Astrocyte (in vitro differentiated cells and primary cell): ENCODE measurements around the gene SMAD4. TPM values are rescaled to one million over a fixed set of nuclear protein-coding genes. Genes with fewer than 3 reads are reported as not detected.
"Not testable (repeated sequence)": the region's sequence is repeated elsewhere in the genome, so short reads cannot be mapped to it uniquely, and the experiment has no call there.

Source experiments
- DNase-seq: peaks from one replicate; pipeline ENCODE4 v3.0.0-alpha.2; 2010; ENCODE audit warnings: low read depth
- FAIRE-seq: peaks from 2 replicates; lab custom pipeline; 2011; peaks lifted over from hg19 to GRCh38; lab: Jason Lieb, UNC
- H2AFZ ChIP-seq: 2 replicates; pipeline ENCODE4 v1.6.0; 2012; ENCODE audit warnings: low read depth, low read length, inconsistent platforms
- H3K27ac ChIP-seq: 2 replicates; pipeline ENCODE4 v1.5.1; 2011; ENCODE audit warnings: low read depth, low read length, inconsistent platforms
- H3K27me3 ChIP-seq: 2 replicates; pipeline ENCODE4 v1.6.0; 2011; ENCODE audit warnings: low read length, inconsistent platforms; ENCODE audit not compliant: insufficient read depth
- H3K36me3 ChIP-seq: 2 replicates; pipeline ENCODE4 v1.5.1; 2011; ENCODE audit warnings: low read length, inconsistent platforms; ENCODE audit not compliant: insufficient read depth
- H3K4me1 ChIP-seq: 2 replicates; pipeline ENCODE4 v1.5.1; 2011; ENCODE audit warnings: low read length, inconsistent platforms; ENCODE audit not compliant: insufficient read depth
- H3K4me2 ChIP-seq: 2 replicates; pipeline ENCODE4 v1.6.0; 2012; ENCODE audit warnings: low read length, inconsistent platforms
- H3K4me3 ChIP-seq: 2 replicates; pipeline ENCODE4 v1.5.1; 2011; ENCODE audit warnings: low read depth, mild to moderate bottlenecking, low read length, inconsistent platforms; ENCODE audit not compliant: insufficient read depth
- H3K79me2 ChIP-seq: 2 replicates; pipeline ENCODE4 v1.6.0; 2012; ENCODE audit warnings: mild to moderate bottlenecking, low read length, inconsistent platforms; ENCODE audit not compliant: insufficient read depth
- H3K9ac ChIP-seq: 2 replicates; pipeline ENCODE4 v1.6.0; 2012; ENCODE audit warnings: mild to moderate bottlenecking, low read length, inconsistent platforms
- H3K9me3 ChIP-seq: 2 replicates; pipeline ENCODE4 v1.5.1; 2012; ENCODE audit warnings: low read depth, mild to moderate bottlenecking, low read length, inconsistent platforms; ENCODE audit not compliant: insufficient read depth
- H4K20me1 ChIP-seq: 2 replicates; pipeline ENCODE4 v1.6.0; 2012; ENCODE audit warnings: low read length, inconsistent platforms; ENCODE audit not compliant: insufficient read depth
- H3K27ac Mint-ChIP-seq: one replicate; pipeline ENCODE4 v1.8.0; 2021; ENCODE audit warnings: mild to moderate bottlenecking, mixed read lengths; ENCODE audit not compliant: unreplicated experiment
- H3K27me3 Mint-ChIP-seq: one replicate; pipeline ENCODE4 v1.8.0; 2021; ENCODE audit warnings: low read depth, mixed read lengths; ENCODE audit not compliant: unreplicated experiment
- H3K36me3 Mint-ChIP-seq: one replicate; pipeline ENCODE4 v1.8.0; 2021; ENCODE audit warnings: low read depth, mixed read lengths; ENCODE audit not compliant: unreplicated experiment
- H3K4me1 Mint-ChIP-seq: one replicate; pipeline ENCODE4 v1.8.0; 2021; ENCODE audit warnings: low read depth, mixed read lengths; ENCODE audit not compliant: unreplicated experiment
- H3K4me3 Mint-ChIP-seq: one replicate; pipeline ENCODE4 v1.8.0; 2021; ENCODE audit warnings: mild to moderate bottlenecking, moderate library complexity, mixed read lengths; ENCODE audit not compliant: unreplicated experiment
- H3K9me3 Mint-ChIP-seq: one replicate; pipeline ENCODE4 v1.8.0; 2021; ENCODE audit warnings: mild to moderate bottlenecking, mixed read lengths; ENCODE audit not compliant: unreplicated experiment
- EZH2 ChIP-seq: IDR thresholded peaks from 2 replicates; pipeline ENCODE4 v1.6.1; 2012; ENCODE audit warnings: mild to moderate bottlenecking, low read length, inconsistent platforms; ENCODE audit not compliant: insufficient read depth
- total RNA-seq: library from RNA; stranded (reverse); gene quantifications from 2 replicates; pipeline ENCODE4 v1.2.1, GENCODE V29; 2021
- TF ChIP-seq, protein P1 (sequence below): IDR thresholded peaks from 2 replicates; pipeline ENCODE4 v1.5.1; 2011; ENCODE audit warnings: low read depth, mild to moderate bottlenecking, inconsistent platforms, low read length, moderate library complexity; ENCODE audit not compliant: insufficient read depth

SMAD4 gene
- total RNA-seq, 1 donor from 2014 or later: 87.7 TPM

DNA sequence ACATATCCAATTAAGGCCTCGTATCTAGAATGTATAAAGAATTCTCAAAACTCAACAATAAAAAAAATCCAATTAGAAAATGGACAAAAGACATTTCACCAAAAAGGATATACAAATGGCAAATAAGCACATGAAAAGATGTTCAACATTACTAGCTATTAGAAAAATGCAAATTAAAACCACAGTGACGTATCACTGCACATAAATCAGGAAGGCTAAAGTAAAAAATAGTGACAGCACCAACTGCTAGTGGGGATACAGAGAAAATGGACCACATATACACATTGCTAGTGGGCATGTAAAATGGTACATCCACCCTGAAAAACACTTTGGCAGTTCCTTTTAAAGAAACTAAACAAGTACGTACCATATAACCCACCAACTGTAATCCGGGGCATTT, 59.7 kb downstream of the SMAD4 start:
- Mint-ChIP-seq H3K36me3 (peaks cover 18% of the 10 kb centered on the region), H3K27ac (no peak overlapping the region), H3K4me1 (no peaks in the 10 kb centered on the region), H3K27me3 (no peaks in the 10 kb centered on the region), H3K4me3 (no peak overlapping the region), H3K9me3 (peaks cover 4% of the 10 kb centered on the region)
- H3K36me3 ChIP-seq: peaks cover 13% of the 10 kb centered on the region
- no peak overlapping the region for H2AFZ ChIP-seq
- H3K27ac ChIP-seq: no peak overlapping the region
- TF ChIP-seq, protein P1, sequence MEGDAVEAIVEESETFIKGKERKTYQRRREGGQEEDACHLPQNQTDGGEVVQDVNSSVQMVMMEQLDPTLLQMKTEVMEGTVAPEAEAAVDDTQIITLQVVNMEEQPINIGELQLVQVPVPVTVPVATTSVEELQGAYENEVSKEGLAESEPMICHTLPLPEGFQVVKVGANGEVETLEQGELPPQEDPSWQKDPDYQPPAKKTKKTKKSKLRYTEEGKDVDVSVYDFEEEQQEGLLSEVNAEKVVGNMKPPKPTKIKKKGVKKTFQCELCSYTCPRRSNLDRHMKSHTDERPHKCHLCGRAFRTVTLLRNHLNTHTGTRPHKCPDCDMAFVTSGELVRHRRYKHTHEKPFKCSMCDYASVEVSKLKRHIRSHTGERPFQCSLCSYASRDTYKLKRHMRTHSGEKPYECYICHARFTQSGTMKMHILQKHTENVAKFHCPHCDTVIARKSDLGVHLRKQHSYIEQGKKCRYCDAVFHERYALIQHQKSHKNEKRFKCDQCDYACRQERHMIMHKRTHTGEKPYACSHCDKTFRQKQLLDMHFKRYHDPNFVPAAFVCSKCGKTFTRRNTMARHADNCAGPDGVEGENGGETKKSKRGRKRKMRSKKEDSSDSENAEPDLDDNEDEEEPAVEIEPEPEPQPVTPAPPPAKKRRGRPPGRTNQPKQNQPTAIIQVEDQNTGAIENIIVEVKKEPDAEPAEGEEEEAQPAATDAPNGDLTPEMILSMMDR: no peak
- no peak for TF ChIP-seq EZH2
- no peak overlapping the region for H3K4me3 ChIP-seq
- H3K9ac ChIP-seq: no peak overlapping the region
- H3K27me3 ChIP-seq: no peaks in the 10 kb centered on the region
- H3K79me2 ChIP-seq: no peaks in the 10 kb centered on the region
- FAIRE-seq (no peak), DNase-seq (peak; percentile 30)
- H4K20me1 ChIP-seq: no peaks in the 10 kb centered on the region
- H3K4me1 ChIP-seq: no peaks in the 10 kb centered on the region
- no peak overlapping the region for H3K4me2 ChIP-seq
- H3K9me3 ChIP-seq: no peaks in the 10 kb centered on the region

DNA sequence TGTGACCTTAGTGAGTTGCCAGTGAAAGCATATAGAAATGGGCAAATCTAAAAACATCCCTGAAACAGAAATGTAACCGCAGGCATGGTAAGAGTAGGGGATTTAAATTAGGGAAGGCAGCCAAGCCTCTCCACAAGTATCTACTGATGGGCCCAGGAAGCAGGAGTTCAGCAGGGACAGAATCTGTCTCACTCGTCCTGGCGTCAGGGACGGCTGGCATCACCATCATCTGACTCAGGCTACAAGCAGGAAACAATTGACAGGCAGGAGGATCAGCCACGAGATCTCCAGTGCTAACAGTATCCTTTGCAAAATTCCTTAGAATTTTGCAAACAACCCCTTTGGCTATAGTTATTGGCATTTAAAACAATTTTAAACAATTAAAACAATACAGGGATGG, 61.3 kb downstream of the SMAD4 start:
- H3K36me3 Mint-ChIP-seq: peaks cover 17% of the 10 kb centered on the region
- FAIRE-seq: no peak
- no peak overlapping the region for H2AFZ ChIP-seq
- H3K27ac Mint-ChIP-seq: no peak overlapping the region
- H3K4me2 ChIP-seq: no peak overlapping the region
- H3K4me1 ChIP-seq: no peaks in the 10 kb centered on the region
- no peaks in the 10 kb centered on the region for H4K20me1 ChIP-seq
- peaks cover 5% of the 10 kb centered on the region for H3K36me3 ChIP-seq
- H3K27ac ChIP-seq: no peak overlapping the region
- no peak for DNase-seq
- no peaks in the 10 kb centered on the region for H3K27me3 Mint-ChIP-seq
- no peak overlapping the region for H3K4me3 Mint-ChIP-seq
- no peaks in the 10 kb centered on the region for H3K4me1 Mint-ChIP-seq
- H3K4me3 ChIP-seq: no peak overlapping the region
- no peak for TF ChIP-seq EZH2
- TF ChIP-seq, protein P1: no peak
- no peak overlapping the region for H3K9ac ChIP-seq
- peaks cover 4% of the 10 kb centered on the region for H3K9me3 Mint-ChIP-seq
- no peaks in the 10 kb centered on the region for H3K79me2 ChIP-seq
- no peaks in the 10 kb centered on the region for H3K27me3 ChIP-seq
- H3K9me3 ChIP-seq: no peaks in the 10 kb centered on the region

DNA sequence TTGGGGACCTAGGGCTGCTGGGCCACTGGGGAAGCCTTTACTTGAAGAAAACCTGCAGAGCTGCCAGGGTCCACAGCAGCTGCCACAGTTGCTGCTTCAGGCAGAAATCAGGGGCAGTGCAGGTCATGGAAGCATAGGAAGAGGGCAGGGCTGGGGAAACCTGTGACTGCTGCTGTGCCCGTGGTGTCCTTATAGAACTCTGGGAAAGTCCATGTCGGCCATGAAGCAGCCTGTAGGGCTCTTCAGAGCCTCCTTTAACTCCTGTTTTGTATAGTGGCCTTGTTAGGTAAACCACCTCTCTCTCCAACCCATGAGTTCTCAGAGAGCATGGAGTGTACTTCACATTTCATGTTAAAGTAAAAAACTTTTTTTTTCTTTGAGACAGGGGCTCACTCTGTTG, 62.1 kb downstream of the SMAD4 start:
- Mint-ChIP-seq H3K9me3 (peaks cover 4% of the 10 kb centered on the region), H3K36me3 (peaks cover 13% of the 10 kb centered on the region), H3K27me3 (no peaks in the 10 kb centered on the region), H3K4me1 (no peaks in the 10 kb centered on the region), H3K27ac (no peak overlapping the region), H3K4me3 (no peak overlapping the region)
- Histone ChIP-seq H3K9me3 (no peaks in the 10 kb centered on the region), H4K20me1 (no peaks in the 10 kb centered on the region), H3K27me3 (no peaks in the 10 kb centered on the region), H3K27ac (no peak overlapping the region), H3K79me2 (no peaks in the 10 kb centered on the region), H3K9ac (no peak overlapping the region), H3K4me3 (no peak overlapping the region), H2AFZ (no peak overlapping the region), H3K4me2 (no peak overlapping the region), H3K36me3 (no peaks in the 10 kb centered on the region), H3K4me1 (no peaks in the 10 kb centered on the region)
- DNase-seq: no peak
- no peak for TF ChIP-seq EZH2
- TF ChIP-seq, protein P1: no peak
- FAIRE-seq: no peak

DNA sequence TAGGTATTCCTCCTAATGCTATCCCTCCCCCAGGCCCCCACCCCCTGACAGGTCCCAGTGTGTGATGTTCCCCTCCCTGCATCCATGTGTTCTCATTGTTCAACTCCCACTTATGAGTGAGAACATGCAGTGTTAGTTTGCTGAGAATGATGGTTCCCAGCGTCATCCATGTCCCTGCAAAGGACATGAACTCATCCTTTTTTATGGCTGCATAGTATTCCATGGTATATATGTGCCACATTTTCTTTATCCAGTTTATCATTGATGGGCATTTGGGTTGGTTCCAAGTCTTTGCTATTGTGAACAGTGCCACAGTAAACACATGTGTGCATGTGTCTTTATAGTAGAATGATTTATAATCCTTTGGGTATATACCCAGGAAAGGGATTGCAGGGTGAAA, 63.0 kb downstream of the SMAD4 start:
- H3K27ac ChIP-seq, H3K79me2 ChIP-seq, H3K9ac ChIP-seq, H3K4me3 Mint-ChIP-seq, H3K27me3 Mint-ChIP-seq, FAIRE-seq, H3K36me3 ChIP-seq, H3K4me2 ChIP-seq, H2AFZ ChIP-seq, DNase-seq, H3K4me1 Mint-ChIP-seq, H3K27me3 ChIP-seq, H3K36me3 Mint-ChIP-seq, H3K9me3 ChIP-seq, H3K27ac Mint-ChIP-seq, H3K9me3 Mint-ChIP-seq, H3K4me3 ChIP-seq, H3K4me1 ChIP-seq, H4K20me1 ChIP-seq: not testable (repeated sequence)
